ENCODE results near the gene PRB4.
"Not testable (repeated sequence)": the region's sequence is repeated elsewhere in the genome, so short reads cannot be mapped to it uniquely, and the experiment has no call there.

The PRB4 gene

GRCh38 chr12:11310336-11310735 is at the start of gene PRB4:
PRB4 (minus strand) TSS chr12:11310436; CDS start chr12:11310398, 38 bp downstream.
- no peak for ATAC-seq (replicated peaks)
- DNase-seq: no peak
- Mint-ChIP-seq H3K4me3 (no peak within 1 kb of the TSS), H3K27ac (no peak within 1 kb of the TSS), H3K9me3 (peaks cover 4 to 6% of the 10 kb centered on the region in 2 donors), H3K36me3 (peaks cover 0 to 5% of the 10 kb centered on the region in 2 donors), H3K27me3 (no peaks in the 10 kb centered on the region), H3K4me1 (no peaks in the 10 kb centered on the region)

GRCh38 chr12:11351736-11352135 is 41.5 kb upstream of the PRB4 start:
- not testable (repeated sequence) for H3K4me1 Mint-ChIP-seq; DNase-seq; H3K4me3 Mint-ChIP-seq; ATAC-seq (replicated peaks); H3K27me3 Mint-ChIP-seq; H3K36me3 Mint-ChIP-seq; H3K27ac Mint-ChIP-seq
- peaks cover 2 to 11% of the 10 kb centered on the region in 2 donors for H3K9me3 Mint-ChIP-seq

- H3K4me1 Mint-ChIP-seq: no peaks in the 10 kb centered on the region
- no peak overlapping the region for H3K4me3 Mint-ChIP-seq
- peaks cover 0 to 3% of the 10 kb centered on the region in 2 donors for H3K36me3 Mint-ChIP-seq
- H3K27me3 Mint-ChIP-seq: no peaks in the 10 kb centered on the region
- H3K27ac Mint-ChIP-seq: no peak overlapping the region
- ATAC-seq (replicated peaks) (no peak), DNase-seq (no peak)
- H3K9me3 Mint-ChIP-seq: peaks cover 2 to 11% of the 10 kb centered on the region in 2 donors
These were observed 38.2 kb upstream of the PRB4 start for GRCh38 chr12:11348439-11348838.

GRCh38 chr12:11347810-11348209 is 37.6 kb upstream of the PRB4 start:
- H3K9me3 Mint-ChIP-seq: peaks cover 2 to 11% of the 10 kb centered on the region in 2 donors
- peaks cover 0 to 3% of the 10 kb centered on the region in 2 donors for H3K36me3 Mint-ChIP-seq
- no peaks in the 10 kb centered on the region for H3K4me1 Mint-ChIP-seq
- DNase-seq (no peak), ATAC-seq (replicated peaks) (peak in 1 of 2 donors; percentile 46)
- no peaks in the 10 kb centered on the region for H3K27me3 Mint-ChIP-seq
- H3K27ac Mint-ChIP-seq: no peak overlapping the region
- no peak overlapping the region for H3K4me3 Mint-ChIP-seq

- no peaks in the 10 kb centered on the region for H3K27me3 Mint-ChIP-seq
- no peak overlapping the region for H3K4me3 Mint-ChIP-seq
- H3K4me1 Mint-ChIP-seq: no peaks in the 10 kb centered on the region
- no peak overlapping the region for H3K27ac Mint-ChIP-seq
- no peak for DNase-seq
- no peak for ATAC-seq (replicated peaks)
- H3K36me3 Mint-ChIP-seq: peaks cover 1 to 3% of the 10 kb centered on the region in 2 donors
- peaks cover 2 to 11% of the 10 kb centered on the region in 2 donors for H3K9me3 Mint-ChIP-seq
These were observed 34.3 kb upstream of the PRB4 start for GRCh38 chr12:11344500-11344899.

GRCh38 chr12:11324426-11324825 is 14.2 kb upstream of the PRB4 start:
- H3K4me1 Mint-ChIP-seq: no peaks in the 10 kb centered on the region
- peaks cover 0 to 2% of the 10 kb centered on the region in 2 donors for H3K36me3 Mint-ChIP-seq
- H3K9me3 Mint-ChIP-seq: peaks cover 0 to 1% of the 10 kb centered on the region in 2 donors
- ATAC-seq (replicated peaks) (no peak), DNase-seq (no peak)
- no peak overlapping the region for H3K27ac Mint-ChIP-seq
- no peak overlapping the region for H3K4me3 Mint-ChIP-seq
- no peaks in the 10 kb centered on the region for H3K27me3 Mint-ChIP-seq

- Mint-ChIP-seq H3K36me3 (peaks cover 2 to 3% of the 10 kb centered on the region in 2 donors), H3K9me3 (peaks cover 6 to 8% of the 10 kb centered on the region in 2 donors), H3K27ac (no peak overlapping the region), H3K4me3 (no peak overlapping the region), H3K27me3 (no peaks in the 10 kb centered on the region), H3K4me1 (no peaks in the 10 kb centered on the region)
- DNase-seq (no peak), ATAC-seq (replicated peaks) (no peak)
These were observed 11.7 kb upstream of the PRB4 start for GRCh38 chr12:11321980-11322379.

GRCh38 chr12:11307143-11307542 is 3.1 kb downstream of the PRB4 start:
- no peak overlapping the region for H3K4me3 Mint-ChIP-seq
- H3K27me3 Mint-ChIP-seq: no peaks in the 10 kb centered on the region
- peaks cover 0 to 4% of the 10 kb centered on the region in 2 donors for H3K36me3 Mint-ChIP-seq
- peaks cover 4 to 6% of the 10 kb centered on the region in 2 donors for H3K9me3 Mint-ChIP-seq
- no peak overlapping the region for H3K27ac Mint-ChIP-seq
- ATAC-seq (replicated peaks) (no peak), DNase-seq (no peak)
- H3K4me1 Mint-ChIP-seq: no peaks in the 10 kb centered on the region

GRCh38 chr12:11273449-11273848 is 36.8 kb downstream of the PRB4 start:
- H3K4me3 Mint-ChIP-seq: no peak overlapping the region
- no peaks in the 10 kb centered on the region for H3K9me3 Mint-ChIP-seq
- ATAC-seq (replicated peaks) (no peak), DNase-seq (no peak)
- H3K27me3 Mint-ChIP-seq: no peaks in the 10 kb centered on the region
- H3K36me3 Mint-ChIP-seq: no peaks in the 10 kb centered on the region
- no peak overlapping the region for H3K27ac Mint-ChIP-seq
- H3K4me1 Mint-ChIP-seq: no peaks in the 10 kb centered on the region

- no peaks in the 10 kb centered on the region for H3K27me3 Mint-ChIP-seq
- ATAC-seq (replicated peaks) (no peak), DNase-seq (no peak)
- no peak within 1 kb of the TSS for H3K27ac Mint-ChIP-seq
- no peaks in the 10 kb centered on the region for H3K4me1 Mint-ChIP-seq
- H3K4me3 Mint-ChIP-seq: no peak within 1 kb of the TSS
- H3K36me3 Mint-ChIP-seq: no peaks in the 10 kb centered on the region
- no peaks in the 10 kb centered on the region for H3K9me3 Mint-ChIP-seq
These were observed 40.6 kb downstream of the PRB4 start, which contains the start of gene PRB3 for GRCh38 chr12:11269607-11270006. PRB3 (minus strand) TSS chr12:11269707; CDS start chr12:11269669, 38 bp downstream.

GRCh38 chr12:11264501-11264900 is 45.7 kb downstream of the PRB4 start:
- H3K9me3 Mint-ChIP-seq: peaks cover 12 to 15% of the 10 kb centered on the region in 2 donors
- no peak for DNase-seq
- no peak overlapping the region for H3K27ac Mint-ChIP-seq
- no peak for ATAC-seq (replicated peaks)
- H3K36me3 Mint-ChIP-seq: peaks cover 0 to 5% of the 10 kb centered on the region in 2 donors
- no peak overlapping the region for H3K4me3 Mint-ChIP-seq
- H3K27me3 Mint-ChIP-seq: no peaks in the 10 kb centered on the region
- H3K4me1 Mint-ChIP-seq: no peaks in the 10 kb centered on the region

Data from stimulated activated naive B cell treated with anti-CD40 and anti-IgM and Interleukin-4, amounts not matched to agents 10 μg/mL and 1 μg/mL and 100 μg/mL, for 72 hours (primary cell).